HG02840 (cell line): Measurements from ENCODE around the gene FAM174B.
"Not testable (repeated sequence)": the region's sequence is repeated elsewhere in the genome, so short reads cannot be mapped to it uniquely, and the experiment has no call there.

Source experiments
- ATAC-seq: cut with Tn5 transposase; IDR thresholded peaks from one replicate; pipeline ENCODE4 v1.9.1; 2021; ENCODE audit warnings: mild to moderate bottlenecking, moderate library complexity, moderate number of reproducible peaks; ENCODE audit not compliant: unreplicated experiment, low FRiP score

FAM174B gene

GRCh38 chr15:92621972-92622533 is 33.5 kb downstream of the FAM174B start:
- no peak for ATAC-seq

DNA sequence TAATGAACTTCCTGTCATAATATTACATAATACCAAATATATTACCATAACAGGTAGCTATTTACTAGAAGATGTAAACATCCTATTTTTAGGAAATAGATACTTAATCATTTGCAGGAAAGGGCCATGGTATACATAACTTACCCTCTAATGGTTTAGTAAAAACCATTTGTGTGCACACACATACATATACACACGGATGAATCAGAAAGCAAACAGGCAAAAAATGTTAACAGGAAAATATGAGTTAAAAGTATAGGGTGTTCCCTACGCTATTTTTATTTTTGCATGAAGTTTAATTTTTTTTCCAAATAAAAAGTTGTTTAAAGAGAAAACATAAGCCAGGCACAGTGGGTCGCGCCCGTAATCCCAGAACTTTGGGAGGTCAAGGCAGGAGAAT is 34.6 kb downstream of the FAM174B start:
- ATAC-seq, result no peak

DNA sequence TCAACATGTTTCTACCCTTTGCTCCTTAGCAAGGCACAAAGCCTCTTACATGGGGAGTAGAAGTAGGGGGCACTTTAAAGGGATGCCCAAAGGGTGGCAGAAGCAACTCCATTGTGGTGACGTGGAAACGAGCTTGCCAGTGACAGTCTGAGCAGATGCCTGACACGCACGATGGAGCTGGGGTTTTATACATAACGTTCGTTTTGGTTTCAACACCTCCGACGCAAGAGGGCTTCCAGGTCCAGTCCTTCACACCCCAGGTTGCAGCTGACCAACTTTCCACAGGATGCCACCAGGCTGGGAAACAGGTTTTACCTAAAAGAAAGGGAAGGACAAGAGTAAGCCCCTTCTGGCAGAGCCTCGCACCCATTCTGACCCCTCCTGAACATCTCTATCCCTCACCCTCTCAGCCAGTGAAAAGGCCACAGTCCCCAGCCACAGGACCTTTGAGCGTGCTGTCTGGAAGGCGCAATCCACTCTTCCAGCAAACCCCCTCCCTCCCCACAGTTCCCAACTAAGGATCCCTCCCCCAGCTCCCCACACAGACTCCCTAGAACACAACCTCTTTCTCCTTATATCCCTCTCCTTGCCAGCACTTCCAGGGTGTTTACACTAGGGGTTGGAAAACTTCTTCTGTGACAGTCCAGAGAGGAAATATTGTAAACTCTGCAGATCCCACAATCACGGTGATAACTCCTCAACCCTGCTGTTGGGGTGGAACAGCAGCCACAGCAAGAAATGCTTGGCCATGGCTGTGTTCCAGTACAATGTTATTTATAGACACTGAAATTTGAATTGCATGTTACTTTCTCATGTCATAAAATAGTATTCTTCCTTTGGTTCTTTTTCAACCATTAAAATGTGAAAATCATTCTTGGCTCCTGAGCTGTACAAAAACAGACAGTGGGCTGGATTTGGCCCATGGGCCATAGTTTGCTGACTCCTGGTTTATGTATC is 36.2 kb downstream of the FAM174B start:
- ATAC-seq, result no peak

DNA sequence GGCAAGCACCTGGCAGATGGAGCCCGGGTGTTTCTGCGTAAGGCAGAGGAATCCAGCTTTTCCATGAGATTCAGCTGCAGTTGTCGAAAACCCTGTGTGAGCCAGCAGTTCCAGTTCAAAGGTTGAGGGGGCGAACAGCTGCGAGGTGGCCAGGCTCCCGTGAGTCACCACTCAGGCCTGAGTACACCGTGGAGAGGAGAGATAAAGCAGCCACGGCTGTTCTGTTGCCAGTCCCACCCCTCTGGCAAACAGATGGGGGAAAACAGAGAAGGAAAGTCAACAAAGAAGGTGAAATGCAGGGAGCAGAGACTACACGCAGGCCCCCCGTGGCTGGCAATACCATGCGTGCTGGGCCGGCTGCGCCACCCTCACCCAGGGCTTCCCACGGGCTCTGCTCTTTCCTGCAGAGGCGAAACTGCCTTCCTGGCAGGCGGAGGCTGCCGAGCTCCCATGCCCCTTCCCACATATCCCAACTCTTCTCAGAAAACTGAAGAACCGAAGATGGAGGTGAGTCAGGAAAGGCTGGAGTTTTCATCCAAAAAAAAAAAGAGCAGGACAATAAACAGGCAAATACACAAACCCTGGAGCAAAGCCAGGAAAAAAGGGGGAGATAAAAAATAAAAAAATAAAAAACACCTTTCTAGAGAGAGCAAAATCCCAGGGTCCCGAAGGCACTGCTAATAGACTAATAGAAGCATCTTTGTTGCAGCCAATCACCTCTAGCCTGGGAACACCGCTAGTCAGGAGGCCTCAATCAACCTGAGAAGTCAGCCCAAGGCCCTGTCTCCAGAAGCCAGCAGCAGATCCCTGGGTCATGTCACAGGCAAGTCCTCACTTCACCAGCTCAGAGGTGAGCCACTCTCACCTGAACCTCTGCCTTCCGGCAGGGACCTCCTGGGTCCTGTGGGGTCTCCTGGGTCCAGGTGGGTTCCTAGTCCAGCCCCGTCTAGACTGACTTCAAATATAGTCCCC is 37.7 kb downstream of the FAM174B start:
- no peak for ATAC-seq

- no peak for ATAC-seq
Observed at GRCh38 chr15:92616621-92617548, 38.7 kb downstream of the FAM174B start.

GRCh38 chr15:92614791-92615785 is 40.5 kb downstream of the FAM174B start:
- no peak for ATAC-seq

DNA sequence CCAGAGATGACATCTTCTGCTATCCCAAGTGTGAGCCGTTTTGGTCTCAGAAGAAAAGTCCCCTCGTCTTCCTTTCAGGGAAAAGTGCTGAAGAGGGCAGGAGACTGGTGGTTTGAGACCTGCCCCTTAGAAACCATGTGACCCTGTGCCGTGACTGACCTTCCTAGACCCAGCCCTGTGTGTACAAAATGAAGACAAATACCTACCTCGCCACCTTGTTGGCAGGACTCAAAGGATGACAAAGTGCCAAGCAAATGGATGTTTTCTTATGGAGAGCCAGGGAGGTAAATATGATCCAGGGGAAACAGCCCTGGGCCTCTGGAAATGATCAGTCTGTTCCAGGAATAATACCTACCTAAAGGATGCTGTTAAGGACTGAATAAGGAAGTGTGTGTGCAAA is 41.3 kb downstream of the FAM174B start:
- ATAC-seq, result no peak

DNA sequence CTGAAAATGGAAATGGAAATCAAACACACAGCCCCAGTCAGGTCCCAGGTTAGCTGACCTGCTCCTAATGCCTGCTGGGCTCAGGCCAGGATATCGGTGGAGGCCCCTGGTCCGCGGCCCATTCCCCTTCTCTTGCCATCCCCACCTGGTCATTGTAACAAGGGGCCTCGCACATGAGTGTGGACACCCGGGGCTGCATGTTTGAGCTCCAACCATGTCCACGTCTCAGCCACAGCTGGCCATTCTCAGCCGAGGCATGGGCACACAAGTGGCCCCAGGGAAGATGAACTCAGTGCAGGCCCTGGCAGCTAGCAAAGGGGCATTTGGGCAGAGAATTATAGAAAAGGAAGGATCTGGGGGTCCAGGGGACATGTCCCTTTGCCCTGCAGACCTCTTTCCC is 41.7 kb downstream of the FAM174B start:
- no peak for ATAC-seq

DNA sequence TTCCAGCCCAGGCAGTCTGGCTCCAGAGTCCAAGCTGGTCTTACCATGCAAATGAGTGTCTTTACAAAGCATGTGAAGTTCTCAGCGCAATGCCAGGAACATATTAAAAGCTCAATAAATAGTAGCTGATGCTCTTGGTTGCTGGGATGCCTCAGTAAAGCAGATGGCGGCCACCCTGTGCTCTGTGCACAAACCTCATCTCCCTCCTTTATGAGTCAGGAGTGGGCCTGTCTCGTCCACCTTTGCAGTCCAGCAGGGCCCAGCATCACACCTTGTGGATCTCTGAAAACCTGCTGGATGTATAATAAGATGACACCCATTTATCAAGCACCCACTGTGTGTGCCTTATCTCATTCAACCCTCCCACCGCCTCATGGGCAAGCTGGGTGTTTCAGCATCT is 42.7 kb downstream of the FAM174B start:
- no peak for ATAC-seq

GRCh38 chr15:92611995-92612745 is 43.4 kb downstream of the FAM174B start:
- ATAC-seq, result no peak

DNA sequence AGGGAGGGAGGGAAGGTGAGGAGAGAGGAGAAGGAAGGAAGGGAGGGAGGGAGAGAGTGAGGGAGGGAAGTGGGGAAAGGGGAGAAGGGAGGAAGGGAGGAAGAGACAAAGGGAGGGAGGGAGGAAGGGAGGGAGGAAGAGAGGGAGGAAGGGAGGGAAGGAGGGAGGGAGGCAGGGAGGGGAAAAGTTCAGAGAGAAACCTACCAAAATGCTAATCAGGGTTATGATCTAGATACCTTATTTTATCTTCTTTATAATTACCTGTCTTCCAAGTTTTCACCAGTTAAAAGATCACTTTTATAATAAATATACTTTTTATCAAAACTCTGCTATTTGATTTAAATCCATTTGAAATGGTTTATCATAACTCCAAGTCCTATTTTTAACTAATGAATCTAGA is 44.4 kb downstream of the FAM174B start:
- ATAC-seq, result no peak

- ATAC-seq, result no peak
Observed at GRCh38 chr15:92610101-92610520, 45.5 kb downstream of the FAM174B start.

DNA sequence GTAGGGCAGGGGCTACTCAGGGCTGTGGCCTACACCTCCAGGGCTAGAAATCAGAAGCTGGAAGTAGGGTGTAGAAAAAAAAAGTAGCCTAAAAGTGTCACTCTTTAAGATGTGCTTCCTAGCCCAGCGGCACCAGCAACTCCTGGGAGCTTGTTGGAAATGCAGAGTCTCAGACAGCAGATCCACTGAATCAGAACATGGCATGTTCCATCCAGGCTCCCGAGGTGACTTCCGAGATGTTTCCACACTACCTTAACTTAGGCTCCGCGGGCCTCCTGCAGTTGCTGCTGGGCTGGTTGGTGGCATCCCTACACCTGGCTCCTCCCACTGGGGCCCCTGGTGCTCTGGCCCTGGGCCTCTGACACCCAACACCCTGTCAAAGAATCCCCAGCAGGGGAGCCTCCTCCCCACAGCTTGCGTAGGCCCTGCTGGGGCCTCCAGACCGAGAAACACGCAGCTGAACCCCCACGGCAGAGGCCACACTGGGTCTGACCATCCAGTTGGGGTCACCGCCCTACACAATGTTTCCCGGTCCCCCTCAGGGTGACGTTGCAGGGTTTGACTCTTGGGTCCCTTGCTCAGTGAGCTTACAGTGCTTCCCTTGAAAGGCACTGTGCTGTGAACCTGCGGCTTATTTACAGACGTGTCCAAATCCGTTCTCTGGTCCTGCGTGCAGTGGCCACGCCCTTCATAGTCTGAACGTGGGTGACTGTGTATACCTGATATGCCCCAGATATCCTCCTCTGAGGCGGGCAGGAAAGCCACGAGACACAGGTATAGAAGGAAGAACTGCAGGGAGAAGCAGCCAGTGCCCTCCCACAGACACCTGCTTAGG is 46.5 kb downstream of the FAM174B start:
- ATAC-seq, result no peak

DNA sequence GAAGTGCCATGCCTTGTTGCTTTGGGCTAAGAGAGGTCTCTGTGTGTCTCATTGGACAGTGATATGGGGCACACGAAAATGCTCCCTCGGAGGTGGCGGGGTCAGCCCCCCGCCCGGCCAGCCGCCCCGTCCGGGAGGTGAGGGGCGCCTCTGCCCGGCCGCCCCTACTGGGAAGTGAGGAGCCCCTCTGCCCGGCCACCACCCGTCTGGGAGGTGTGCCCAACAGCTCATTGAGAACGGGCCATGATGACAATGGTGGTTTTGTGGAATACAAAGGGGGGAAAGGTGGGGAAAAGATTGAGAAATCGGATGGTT is 48.8 kb downstream of the FAM174B start:
- ATAC-seq, result not testable (repeated sequence)

GRCh38 chr15:92606126-92606835 is 49.3 kb downstream of the FAM174B start:
- ATAC-seq, result no peak

GRCh38 chr15:92605225-92605944 is 50.2 kb downstream of the FAM174B start:
- no peak for ATAC-seq
